Measurements from ENCODE around the gene MARK2.

MARK2 gene

DNA sequence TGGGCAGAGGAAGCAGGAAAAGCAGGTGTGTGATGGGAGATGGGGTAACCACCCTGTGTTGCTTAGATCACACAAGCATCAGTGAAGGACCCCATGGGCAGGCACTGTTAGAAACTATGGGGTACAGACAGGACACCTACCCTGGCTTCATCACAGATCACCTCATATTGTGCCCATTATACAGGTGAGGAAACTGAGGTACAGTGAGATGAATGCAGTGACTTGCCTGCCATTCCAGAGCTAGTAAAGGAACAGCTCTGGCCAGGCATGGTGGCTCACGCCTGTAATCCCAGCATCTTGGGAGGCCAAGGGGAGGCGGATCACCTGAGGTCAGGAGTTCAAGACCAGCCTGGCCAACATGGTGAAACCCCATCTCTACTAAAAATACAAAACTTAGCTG is 5.9 kb upstream of the MARK2 start:
- FAIRE-seq (no peak), DNase-seq (ENCODE audit: insufficient read length) (no peak)
- TF ChIP-seq POLR2AphosphoS5 (IDR thresholded peaks at IDR 0.05; ENCODE audit: low read depth, low read length), result no peak
- TF ChIP-seq POLR2A (IDR thresholded peaks at IDR 0.05; ENCODE audit: low read depth, low read length), result no peak
- no peak for TF ChIP-seq TAF1 (IDR thresholded peaks at IDR 0.05; ENCODE audit: borderline replicate concordance, low read depth, low read length)

DNA sequence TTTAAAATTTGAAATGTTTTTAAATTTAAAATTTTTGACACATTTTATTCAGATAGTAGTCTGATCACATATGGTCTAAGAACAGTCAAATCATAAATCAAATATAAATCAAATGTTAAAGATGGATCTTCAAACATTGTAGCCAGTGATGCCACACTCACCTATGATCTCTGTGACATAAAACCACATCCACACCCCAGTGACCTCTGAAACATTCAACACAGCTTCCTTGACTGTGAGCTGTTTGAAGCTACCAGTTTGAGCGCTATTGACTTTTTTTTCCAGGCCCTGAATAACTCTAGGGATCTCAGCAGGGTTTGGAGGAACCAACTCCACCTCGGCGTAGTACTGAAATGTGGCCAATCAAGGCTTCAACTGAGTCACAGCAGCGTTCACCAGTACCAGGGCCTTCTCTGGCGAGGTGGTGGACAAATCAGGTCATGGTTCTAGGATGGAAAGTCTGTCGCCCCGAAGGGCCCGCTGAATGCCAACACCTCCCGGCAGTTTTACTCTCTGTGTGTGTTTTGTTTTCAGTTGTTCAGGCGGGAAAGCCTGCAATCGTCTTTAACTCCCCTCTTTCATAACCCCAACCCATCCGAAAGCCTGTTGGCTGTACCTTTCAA is 4.3 kb upstream of the MARK2 start:
- DNase-seq (ENCODE audit: insufficient read length), result no peak
- no peak for TF ChIP-seq POLR2AphosphoS5 (IDR thresholded peaks at IDR 0.05; ENCODE audit: low read depth, low read length)
- TF ChIP-seq TAF1 (IDR thresholded peaks at IDR 0.05; ENCODE audit: borderline replicate concordance, low read depth, low read length), result no peak
- no peak for TF ChIP-seq POLR2A (IDR thresholded peaks at IDR 0.05; ENCODE audit: low read depth, low read length)
- no peak for FAIRE-seq

DNA sequence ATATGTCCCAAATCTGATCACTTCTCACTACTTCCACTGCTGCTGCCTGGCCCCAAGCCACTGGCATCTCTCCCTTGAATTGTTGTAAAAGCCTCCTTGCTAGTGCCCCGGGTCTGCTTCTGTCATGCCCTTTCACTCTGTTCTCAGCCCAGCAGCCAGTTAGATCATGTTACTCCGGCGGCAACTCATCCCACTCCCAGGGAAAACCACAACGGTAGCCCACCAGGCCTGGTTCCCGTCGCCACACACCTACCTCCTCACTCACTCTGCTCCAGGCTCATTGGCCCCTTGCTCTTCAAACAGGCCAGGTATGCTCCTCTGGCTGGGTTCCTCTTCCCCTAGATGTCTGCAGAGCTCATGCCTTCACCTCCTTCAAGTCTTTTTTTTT is 3.8 kb upstream of the MARK2 start:
- no peak for DNase-seq (ENCODE audit: insufficient read length)
- no peak for TF ChIP-seq POLR2AphosphoS5 (IDR thresholded peaks at IDR 0.05; ENCODE audit: low read depth, low read length)
- TF ChIP-seq TAF1 (IDR thresholded peaks at IDR 0.05; ENCODE audit: borderline replicate concordance, low read depth, low read length), result no peak
- TF ChIP-seq POLR2A (IDR thresholded peaks at IDR 0.05; ENCODE audit: low read depth, low read length), result no peak
- no peak for FAIRE-seq

DNA sequence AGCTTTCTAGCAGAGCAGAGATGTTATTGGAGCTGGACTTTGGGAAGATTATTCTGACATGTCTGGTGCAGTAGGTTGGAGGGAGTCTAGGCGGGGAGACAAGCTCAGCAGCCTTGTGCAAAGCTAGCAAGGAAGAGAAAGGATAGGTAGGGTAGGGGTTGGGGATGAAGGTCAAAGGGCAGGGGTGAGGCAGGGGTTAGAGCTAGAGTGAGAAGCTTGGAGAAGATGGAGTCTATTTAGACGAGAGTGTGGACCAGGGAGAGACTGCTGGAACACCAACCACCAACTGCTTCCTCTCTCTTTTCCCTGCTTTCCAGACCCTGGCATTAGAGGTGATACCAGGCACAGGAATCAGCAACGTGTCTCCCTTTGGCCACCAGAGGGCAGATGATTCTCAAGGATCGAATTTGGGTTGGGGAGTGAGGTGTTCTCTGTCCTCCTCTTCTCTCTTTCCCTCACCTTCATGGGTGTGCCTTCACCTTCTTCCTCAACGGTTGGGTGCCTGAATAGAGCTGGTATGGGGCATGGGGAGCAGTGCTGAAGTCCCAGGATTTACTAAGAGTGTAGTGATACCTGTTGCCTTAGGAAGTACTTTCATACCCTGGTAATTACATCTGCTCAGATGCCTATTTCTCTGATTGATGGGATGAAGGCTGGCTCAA is 1.8 kb upstream of the MARK2 start:
- FAIRE-seq, result peak; percentile 91
- no peak for DNase-seq (ENCODE audit: insufficient read length)
- TF ChIP-seq TAF1 (IDR thresholded peaks at IDR 0.05; ENCODE audit: borderline replicate concordance, low read depth, low read length) (no peak), POLR2A (IDR thresholded peaks at IDR 0.05; ENCODE audit: low read depth, low read length) (no peak), POLR2AphosphoS5 (IDR thresholded peaks at IDR 0.05; ENCODE audit: low read depth, low read length) (no peak)

DNA sequence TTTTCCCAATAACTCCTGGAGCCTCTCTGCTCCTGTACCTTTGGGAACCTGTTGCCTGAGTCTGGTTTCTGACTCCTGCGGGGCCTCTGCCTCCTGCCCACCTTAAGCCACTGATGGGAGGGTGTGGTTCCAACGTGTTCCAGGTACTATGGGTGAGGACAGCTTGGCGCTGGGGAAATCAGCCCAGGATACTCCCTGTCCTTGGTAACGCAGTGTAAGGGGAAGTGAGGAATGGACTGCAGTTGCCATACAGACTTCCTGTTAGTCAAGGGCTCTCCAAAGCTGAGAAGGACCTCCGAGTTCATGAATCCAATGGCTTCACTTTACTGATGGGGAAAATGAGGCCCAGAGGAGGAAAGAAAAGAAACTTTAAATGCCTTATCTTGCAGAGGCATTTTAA is 1.2 kb upstream of the MARK2 start:
- no peak for DNase-seq (ENCODE audit: insufficient read length)
- no peak for FAIRE-seq

DNA sequence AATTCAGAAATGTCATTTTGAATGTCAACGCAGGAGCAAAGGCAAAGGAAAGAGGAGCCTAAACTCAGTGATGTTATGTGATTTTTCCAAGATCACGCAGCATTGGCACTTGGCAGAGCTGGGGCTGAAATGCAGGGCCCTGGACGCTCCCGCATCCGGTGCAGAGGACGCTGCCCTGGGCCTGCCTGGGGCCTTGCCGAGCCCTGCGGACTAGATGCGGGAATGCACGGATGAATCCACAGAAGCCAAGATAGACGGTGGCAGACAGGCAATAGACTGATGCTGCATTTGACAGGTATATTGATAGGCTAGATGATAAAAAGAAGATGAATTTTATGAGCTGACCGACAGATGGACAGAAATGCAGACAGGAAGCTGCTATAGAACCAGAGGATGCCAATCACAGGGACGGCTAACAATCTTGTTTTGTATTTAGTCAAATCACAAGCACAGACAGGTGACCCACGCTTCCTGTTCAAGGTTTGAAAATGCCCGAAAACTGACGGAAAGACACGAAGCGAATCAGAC is 696 bp upstream of the MARK2 start:
- FAIRE-seq (no peak), DNase-seq (ENCODE audit: insufficient read length) (no peak)
- TF ChIP-seq POLR2A (IDR thresholded peaks at IDR 0.05; ENCODE audit: low read depth, low read length) (no peak), TAF1 (IDR thresholded peaks at IDR 0.05; ENCODE audit: borderline replicate concordance, low read depth, low read length) (no peak), POLR2AphosphoS5 (IDR thresholded peaks at IDR 0.05; ENCODE audit: low read depth, low read length) (no peak)

More for the DNA sequence above, 1.2 kb upstream of the MARK2 start:
- no peak for TF ChIP-seq POLR2AphosphoS5 (IDR thresholded peaks at IDR 0.05; ENCODE audit: low read depth, low read length)
- TF ChIP-seq POLR2A (IDR thresholded peaks at IDR 0.05; ENCODE audit: low read depth, low read length), result no peak
- no peak for TF ChIP-seq TAF1 (IDR thresholded peaks at IDR 0.05; ENCODE audit: borderline replicate concordance, low read depth, low read length)

DNA sequence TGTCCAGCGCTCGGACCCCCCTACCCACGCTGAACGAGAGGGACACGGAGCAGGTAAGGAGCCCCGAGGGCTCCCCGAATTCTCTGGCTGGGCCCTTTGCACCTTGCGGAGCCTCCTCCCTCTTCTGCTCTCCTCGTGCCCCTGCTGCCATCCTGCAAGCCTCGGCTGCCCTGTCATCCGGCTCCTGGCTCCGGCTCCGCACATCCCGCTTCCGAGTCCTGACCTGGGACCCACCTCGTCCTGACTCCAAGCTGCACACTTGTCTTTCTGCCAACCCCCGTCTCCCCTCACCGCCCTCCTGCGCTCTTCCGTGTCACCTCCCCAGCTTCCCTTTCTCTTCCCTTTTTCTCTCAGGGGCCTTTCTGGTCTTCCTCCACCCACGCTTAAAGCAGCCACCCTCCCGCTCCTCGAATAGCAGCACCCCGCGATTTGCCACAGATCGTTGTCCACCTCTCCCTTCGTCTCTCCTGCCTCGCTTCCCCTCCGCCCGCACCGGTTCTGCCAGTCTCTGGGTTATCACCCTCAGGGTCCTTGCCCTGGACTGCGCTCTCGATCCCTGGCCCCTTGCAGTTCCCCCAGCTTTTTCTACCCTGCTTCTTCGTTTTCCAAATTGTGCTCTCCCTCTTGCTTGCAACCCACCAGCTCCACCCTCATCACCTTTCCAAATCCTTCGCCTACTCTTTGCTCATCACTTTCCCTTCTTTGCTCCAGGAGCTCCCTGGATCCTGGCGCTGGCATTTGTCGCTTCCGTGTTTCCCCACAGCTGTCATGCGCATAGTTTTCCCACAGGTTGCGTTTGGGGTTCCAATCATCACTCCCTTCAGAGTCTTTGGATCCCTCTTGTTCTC is 822 bp downstream of the MARK2 start:
- DNase-seq (ENCODE audit: insufficient read length), result no peak
- TF ChIP-seq TAF1 (IDR thresholded peaks at IDR 0.05; ENCODE audit: borderline replicate concordance, low read depth, low read length), result no peak
- FAIRE-seq, result peak; percentile 9

DNA sequence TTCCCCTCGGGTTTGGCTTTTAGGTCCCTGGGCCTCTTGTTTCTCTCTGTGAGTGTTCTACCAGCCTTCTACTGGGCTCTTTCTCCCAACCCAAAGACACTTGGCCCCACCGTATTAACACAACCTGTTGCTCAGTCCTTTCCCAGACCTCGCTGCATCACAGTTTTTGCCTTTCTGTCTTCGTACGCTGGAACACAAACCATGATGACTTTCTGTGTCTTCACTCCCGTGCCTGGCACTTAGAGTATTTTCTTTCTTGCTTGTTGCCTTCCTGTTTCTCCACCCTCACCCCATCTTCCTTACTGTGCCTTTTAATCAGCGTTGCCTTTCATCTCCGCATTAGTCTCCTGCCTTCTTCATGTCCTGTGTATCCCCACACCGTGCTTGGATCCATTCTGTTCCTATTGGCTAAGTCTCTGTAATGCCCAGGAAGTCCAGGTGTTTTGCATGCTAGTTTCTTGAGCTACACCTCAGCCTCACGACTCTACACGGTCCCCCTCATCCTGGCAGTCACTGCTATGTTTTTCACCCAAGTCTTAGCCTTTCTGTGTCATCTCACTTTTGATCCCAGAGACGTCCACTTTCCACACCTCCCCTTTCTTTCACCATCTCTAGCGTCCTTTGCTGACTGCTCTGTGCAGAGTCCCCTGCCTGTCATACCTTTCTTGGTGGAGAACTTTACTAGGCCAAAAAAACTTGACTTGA is 1.6 kb downstream of the MARK2 start:
- DNase-seq (ENCODE audit: insufficient read length), result no peak
- TF ChIP-seq POLR2A (IDR thresholded peaks at IDR 0.05; ENCODE audit: low read depth, low read length) (no peak), POLR2AphosphoS5 (IDR thresholded peaks at IDR 0.05; ENCODE audit: low read depth, low read length) (no peak), TAF1 (IDR thresholded peaks at IDR 0.05; ENCODE audit: borderline replicate concordance, low read depth, low read length) (no peak)

DNA sequence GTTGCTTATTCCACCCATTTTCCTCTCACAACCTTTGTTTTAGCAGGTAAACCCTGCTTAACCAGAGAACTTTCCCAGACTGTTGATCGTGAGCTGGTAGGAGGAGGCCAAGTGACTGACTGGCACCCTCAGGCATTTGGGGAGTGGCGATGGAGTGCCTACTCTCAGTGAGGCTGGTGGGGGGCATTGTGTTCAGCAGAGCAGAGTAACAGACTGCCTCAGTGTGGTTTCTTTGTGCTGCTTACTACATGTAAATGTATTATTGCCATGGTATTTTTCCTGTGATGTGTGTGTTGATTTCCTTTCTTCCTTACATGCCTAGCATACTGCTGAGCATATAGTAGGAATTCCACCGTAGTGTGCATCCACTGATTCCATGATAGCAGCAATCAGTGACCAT is 2.6 kb downstream of the MARK2 start:
- FAIRE-seq (no peak), DNase-seq (ENCODE audit: insufficient read length) (no peak)
- TF ChIP-seq POLR2A (IDR thresholded peaks at IDR 0.05; ENCODE audit: low read depth, low read length) (no peak), POLR2AphosphoS5 (IDR thresholded peaks at IDR 0.05; ENCODE audit: low read depth, low read length) (no peak), TAF1 (IDR thresholded peaks at IDR 0.05; ENCODE audit: borderline replicate concordance, low read depth, low read length) (no peak)

More for the DNA sequence above, 1.6 kb downstream of the MARK2 start:
- FAIRE-seq, result peak; percentile 40

DNA sequence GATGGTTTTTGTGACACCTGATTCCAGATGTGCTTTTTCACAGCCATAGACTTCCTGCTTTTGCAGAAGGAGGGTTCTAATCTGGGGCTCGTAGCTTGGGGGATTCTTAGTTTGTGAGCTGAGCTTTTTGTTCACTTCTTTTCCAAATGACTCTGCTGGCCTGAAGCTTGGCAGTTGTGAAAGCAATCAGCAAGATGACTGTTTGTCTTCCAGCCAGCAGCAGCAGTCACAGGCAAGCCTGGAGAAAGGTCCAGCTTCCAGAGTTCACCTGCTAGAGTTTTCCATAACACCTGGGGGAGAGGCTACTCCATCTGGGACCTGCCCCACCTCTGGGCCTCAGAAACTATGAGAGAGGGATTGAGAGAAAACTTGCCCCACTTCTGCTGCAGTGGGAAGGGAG is 4.1 kb downstream of the MARK2 start:
- FAIRE-seq, result no peak
- no peak for DNase-seq (ENCODE audit: insufficient read length)
- TF ChIP-seq TAF1 (IDR thresholded peaks at IDR 0.05; ENCODE audit: borderline replicate concordance, low read depth, low read length) (no peak), POLR2AphosphoS5 (IDR thresholded peaks at IDR 0.05; ENCODE audit: low read depth, low read length) (no peak), POLR2A (IDR thresholded peaks at IDR 0.05; ENCODE audit: low read depth, low read length) (no peak)

DNA sequence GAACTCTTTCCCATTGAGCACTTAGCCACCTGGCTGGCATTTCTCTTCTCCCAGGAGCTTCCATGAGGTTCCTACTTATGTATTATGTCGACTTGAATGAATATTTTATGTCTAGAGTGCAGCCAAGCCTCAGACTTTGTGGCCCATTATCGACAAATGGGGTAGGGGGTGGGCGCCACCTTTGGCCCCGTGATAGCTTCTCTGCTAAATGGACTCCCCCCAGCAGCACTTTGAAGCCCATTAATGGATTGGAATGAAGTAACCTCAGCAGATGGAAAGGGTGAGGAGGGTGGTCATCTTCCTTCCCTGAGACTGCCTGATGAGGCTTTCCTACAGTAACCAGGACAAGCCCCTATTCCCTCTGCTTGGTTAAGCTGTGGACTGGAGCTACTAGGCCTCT is 5.9 kb downstream of the MARK2 start:
- DNase-seq (ENCODE audit: insufficient read length) (no peak), FAIRE-seq (no peak)
- no peak for TF ChIP-seq TAF1 (IDR thresholded peaks at IDR 0.05; ENCODE audit: borderline replicate concordance, low read depth, low read length)
- no peak for TF ChIP-seq POLR2AphosphoS5 (IDR thresholded peaks at IDR 0.05; ENCODE audit: low read depth, low read length)
- TF ChIP-seq POLR2A (IDR thresholded peaks at IDR 0.05; ENCODE audit: low read depth, low read length), result no peak
